CD4-positive, alpha-beta T cell treated with Interleukin-4 for 4 hours (primary cell): ENCODE data around the gene SPNS3.

ENCODE experiments used
- DNase-seq: peaks from one replicate; pipeline ENCODE4 v3.0.0-alpha.2; 2020

Gene SPNS3

GRCh38 chr17:4472286-4472685 is 38.5 kb downstream of the SPNS3 start:
- DNase-seq = no peak

GRCh38 chr17:4474093-4474492 is 40.4 kb downstream of the SPNS3 start:
- no peak for DNase-seq

GRCh38 chr17:4475001-4475400 is 41.3 kb downstream of the SPNS3 start:
- no peak for DNase-seq

GRCh38 chr17:4475463-4475862 is 41.7 kb downstream of the SPNS3 start:
- DNase-seq = no peak

- no peak for DNase-seq
Observed at GRCh38 chr17:4476017-4476416, 42.3 kb downstream of the SPNS3 start.

- DNase-seq = no peak
Observed at GRCh38 chr17:4476511-4477070, 42.9 kb downstream of the SPNS3 start.

- no peak for DNase-seq
Observed at GRCh38 chr17:4477255-4477791, 43.6 kb downstream of the SPNS3 start.

GRCh38 chr17:4478318-4478830 is 44.6 kb downstream of the SPNS3 start:
- no peak for DNase-seq

GRCh38 chr17:4479340-4479981 is 45.7 kb downstream of the SPNS3 start:
- DNase-seq = no peak

GRCh38 chr17:4479982-4480751 is 46.4 kb downstream of the SPNS3 start:
- no peak for DNase-seq

GRCh38 chr17:4480929-4481898 is 47.5 kb downstream of the SPNS3 start:
- peak; percentile 30 for DNase-seq

GRCh38 chr17:4482338-4483011 is 48.7 kb downstream of the SPNS3 start:
- DNase-seq = no peak

- DNase-seq = no peak
Observed at GRCh38 chr17:4483012-4483840, 49.5 kb downstream of the SPNS3 start.

GRCh38 chr17:4485676-4486646 is 52.2 kb downstream of the SPNS3 start:
- peak; percentile 54 for DNase-seq

- DNase-seq = no peak
Observed at GRCh38 chr17:4487296-4487695, 53.6 kb downstream of the SPNS3 start.

- DNase-seq = no peak
Observed at GRCh38 chr17:4487820-4488716, 54.3 kb downstream of the SPNS3 start.

GRCh38 chr17:4488989-4489595 is 55.4 kb downstream of the SPNS3 start:
- no peak for DNase-seq

- DNase-seq = no peak
Observed at GRCh38 chr17:4490109-4490591, 56.4 kb downstream of the SPNS3 start.
